NCI-H2171 treated with DMSO at 0.1 percent for 48 hours (cell line): ENCODE results near the gene USP47.

Experiments used
- DNase-seq: peaks from one replicate; lab custom pipeline; 2025; lab: John Stamatoyannopoulos, UW

Gene USP47

GRCh38 chr11:11980841-11981308 is 139.1 kb downstream of the USP47 start:
- DNase-seq: no peak

GRCh38 chr11:11981364-11981763 is 139.6 kb downstream of the USP47 start:
- DNase-seq: no peak

GRCh38 chr11:11981840-11982239 is 140.1 kb downstream of the USP47 start:
- no peak for DNase-seq

- DNase-seq: no peak
Measured at GRCh38 chr11:11982461-11982860, 140.7 kb downstream of the USP47 start.

- no peak for DNase-seq
Measured at GRCh38 chr11:11982975-11983374, 141.2 kb downstream of the USP47 start.

GRCh38 chr11:11983427-11983826 is 141.7 kb downstream of the USP47 start:
- no peak for DNase-seq

GRCh38 chr11:11984563-11984962 is 142.8 kb downstream of the USP47 start:
- DNase-seq: no peak

- no peak for DNase-seq
Measured at GRCh38 chr11:11985016-11985715, 143.4 kb downstream of the USP47 start.

- no peak for DNase-seq
Measured at GRCh38 chr11:11985954-11986949, 144.5 kb downstream of the USP47 start.

- DNase-seq: no peak
Measured at GRCh38 chr11:11987503-11988022, 145.8 kb downstream of the USP47 start.

- no peak for DNase-seq
Measured at GRCh38 chr11:11988099-11988651, 146.4 kb downstream of the USP47 start.

- DNase-seq: no peak
Measured at GRCh38 chr11:11988681-11989261, 147.0 kb downstream of the USP47 start.

- no peak for DNase-seq
Measured at GRCh38 chr11:11989774-11990744, 148.3 kb downstream of the USP47 start.

GRCh38 chr11:11992257-11993212 is 150.8 kb downstream of the USP47 start:
- no peak for DNase-seq

- no peak for DNase-seq
Measured at GRCh38 chr11:11993839-11994238, 152.1 kb downstream of the USP47 start.

GRCh38 chr11:11995601-11996000 is 153.8 kb downstream of the USP47 start:
- no peak for DNase-seq

- DNase-seq: no peak
Measured at GRCh38 chr11:11996321-11997048, 154.7 kb downstream of the USP47 start.

- no peak for DNase-seq
Measured at GRCh38 chr11:11997049-11997322, 155.2 kb downstream of the USP47 start.

- no peak for DNase-seq
Measured at GRCh38 chr11:11998091-11998781, 156.5 kb downstream of the USP47 start.
